Smooth muscle cell (in vitro differentiated cells): Measurements from ENCODE around the gene ATP5IF1. TPM values are rescaled to one million over a fixed set of nuclear protein-coding genes. Genes with fewer than 3 reads are reported as not detected.

ENCODE experiments used
- DNase-seq: peaks from one replicate; lab custom pipeline; 2025; ENCODE audit not compliant: unreplicated experiment; lab: John Stamatoyannopoulos, UW
- H2AFZ ChIP-seq: fragments of 200-600 bp; sonication (generic); 2 replicates; pipeline ENCODE4 v1.6.0; 2016; ENCODE audit warnings: antibody characterized with exemption, low read depth, mild to moderate bottlenecking
- H3F3A ChIP-seq: fragments of 200-600 bp; sonication (generic); 2 replicates; pipeline ENCODE4 v1.6.0; 2017; ENCODE audit warnings: antibody characterized with exemption, low read depth
- H3K27ac ChIP-seq: fragments of 200-600 bp; sonication (generic); 2 replicates; pipeline ENCODE4 v1.5.1; 2016; ENCODE audit warnings: low read depth, mild to moderate bottlenecking
- H3K27me3 ChIP-seq: fragments of 200-600 bp; sonication (generic); 2 replicates; pipeline ENCODE4 v1.6.1; 2016; ENCODE audit warnings: low read depth, mild to moderate bottlenecking
- H3K36me3 ChIP-seq: fragments of 200-600 bp; sonication (generic); 2 replicates; pipeline ENCODE4 v1.5.1; 2016; ENCODE audit warnings: low read depth
- H3K4me1 ChIP-seq: fragments of 200-600 bp; sonication (generic); 2 replicates; pipeline ENCODE4 v1.5.1; 2016; ENCODE audit warnings: low read depth
- H3K4me2 ChIP-seq: fragments of 200-600 bp; sonication (generic); 2 replicates; pipeline ENCODE4 v1.6.0; 2016; ENCODE audit warnings: mild to moderate bottlenecking
- H3K4me3 ChIP-seq: fragments of 200-600 bp; sonication (generic); 2 replicates; pipeline ENCODE4 v1.5.1; 2016; ENCODE audit warnings: mild to moderate bottlenecking
- H3K79me2 ChIP-seq: fragments of 200-600 bp; sonication (generic); 2 replicates; pipeline ENCODE4 v1.6.0; 2016; ENCODE audit warnings: low read depth, mild to moderate bottlenecking
- H3K9ac ChIP-seq: fragments of 200-600 bp; sonication (generic); 2 replicates; pipeline ENCODE4 v1.6.0; 2016; ENCODE audit warnings: low read depth
- H3K9me3 ChIP-seq: fragments of 200-600 bp; sonication (generic); replicated peaks from 2 replicates; pipeline ENCODE4 v1.5.1; 2016; ENCODE audit warnings: low read depth
- H4K20me1 ChIP-seq: fragments of 200-600 bp; sonication (generic); 2 replicates; pipeline ENCODE4 v1.6.0; 2016; ENCODE audit warnings: low read depth
- WGBS: methylation state at CpG from one replicate; pipeline ENCODE4 v1.1.7; 2016; ENCODE audit warnings: low lambda C conversion rate; 5-methylcytosine and 5-hydroxymethylcytosine counted together
- polyA plus RNA-seq: library from polyadenylated mRNA; unstranded; fragments of >200 nt; fragmentation: Nextera tagmentation; extraction: Ambion mirVana; gene quantifications from 2 replicates; pipeline ENCODE4 v1.2.1, GENCODE V29; 2016
- total RNA-seq: library from RNA; depleted of rRNA; stranded (reverse); fragments of >200 nt; gene quantifications from 2 replicates; pipeline ENCODE4 v1.2.3, GENCODE V29; 2014
- TF ChIP-seq, protein P1 (sequence below): fragments of 200-600 bp; sonication (generic); IDR thresholded peaks from 2 replicates; pipeline ENCODE4 v1.5.1; 2017; ENCODE audit warnings: borderline replicate concordance, mild to moderate bottlenecking, antibody characterized with exemption; ENCODE audit not compliant: insufficient read depth, poor library complexity, severe bottlenecking

Gene ATP5IF1
- total and polyA plus RNA-seq, 2 experiments from 2014 or later, result 460 to 550 TPM

DNA sequence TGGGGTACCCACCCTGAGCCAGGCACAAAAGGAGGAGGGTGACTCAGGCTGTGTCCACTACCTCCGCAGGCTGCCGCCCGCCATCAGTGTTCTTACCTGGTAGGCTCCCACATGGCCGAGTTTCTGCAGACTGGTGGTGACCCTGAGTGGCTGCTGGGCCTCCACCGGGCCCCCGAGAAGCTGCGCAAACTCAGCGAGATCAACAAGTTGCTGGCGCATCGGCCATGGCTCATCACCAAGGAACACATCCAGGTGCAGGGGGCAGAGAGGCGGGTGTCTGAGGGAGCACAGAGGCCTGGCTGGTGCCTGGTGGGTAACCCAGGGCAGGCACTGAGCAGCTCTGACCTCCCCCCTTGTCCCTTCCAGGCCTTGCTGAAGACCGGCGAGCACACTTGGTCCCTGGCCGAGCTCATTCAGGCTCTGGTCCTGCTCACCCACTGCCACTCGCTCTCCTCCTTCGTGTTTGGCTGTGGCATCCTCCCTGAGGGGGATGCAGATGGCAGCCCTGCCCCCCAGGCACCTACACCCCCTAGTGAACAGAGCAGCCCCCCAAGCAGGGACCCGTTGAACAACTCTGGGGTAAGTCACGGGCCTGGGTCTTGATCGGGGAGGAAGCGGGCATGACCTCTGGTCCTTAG lies 36.4 kb downstream of the ATP5IF1 start:
- no peak for DNase-seq
- TF ChIP-seq, protein P1, sequence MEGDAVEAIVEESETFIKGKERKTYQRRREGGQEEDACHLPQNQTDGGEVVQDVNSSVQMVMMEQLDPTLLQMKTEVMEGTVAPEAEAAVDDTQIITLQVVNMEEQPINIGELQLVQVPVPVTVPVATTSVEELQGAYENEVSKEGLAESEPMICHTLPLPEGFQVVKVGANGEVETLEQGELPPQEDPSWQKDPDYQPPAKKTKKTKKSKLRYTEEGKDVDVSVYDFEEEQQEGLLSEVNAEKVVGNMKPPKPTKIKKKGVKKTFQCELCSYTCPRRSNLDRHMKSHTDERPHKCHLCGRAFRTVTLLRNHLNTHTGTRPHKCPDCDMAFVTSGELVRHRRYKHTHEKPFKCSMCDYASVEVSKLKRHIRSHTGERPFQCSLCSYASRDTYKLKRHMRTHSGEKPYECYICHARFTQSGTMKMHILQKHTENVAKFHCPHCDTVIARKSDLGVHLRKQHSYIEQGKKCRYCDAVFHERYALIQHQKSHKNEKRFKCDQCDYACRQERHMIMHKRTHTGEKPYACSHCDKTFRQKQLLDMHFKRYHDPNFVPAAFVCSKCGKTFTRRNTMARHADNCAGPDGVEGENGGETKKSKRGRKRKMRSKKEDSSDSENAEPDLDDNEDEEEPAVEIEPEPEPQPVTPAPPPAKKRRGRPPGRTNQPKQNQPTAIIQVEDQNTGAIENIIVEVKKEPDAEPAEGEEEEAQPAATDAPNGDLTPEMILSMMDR, result no peak
- WGBS, result 99% methylated on average over 19 of the region's 20 CpGs
- no peak overlapping the region for H3K27ac ChIP-seq
- peaks cover 93% of the 10 kb centered on the region for H4K20me1 ChIP-seq
- H3K4me1 ChIP-seq, result peaks cover 2% of the 10 kb centered on the region
- no peak overlapping the region for H3K4me3 ChIP-seq
- no peaks in the 10 kb centered on the region for H3K9me3 ChIP-seq
- no peaks in the 10 kb centered on the region for H3K27me3 ChIP-seq
- H3K9ac ChIP-seq, result no peak overlapping the region
- H3F3A ChIP-seq, result no peaks in the 10 kb centered on the region
- peaks cover 10% of the 10 kb centered on the region for H3K36me3 ChIP-seq
- no peak overlapping the region for H2AFZ ChIP-seq
- peaks cover 55% of the 10 kb centered on the region for H3K79me2 ChIP-seq
- H3K4me2 ChIP-seq, result no peak overlapping the region

DNA sequence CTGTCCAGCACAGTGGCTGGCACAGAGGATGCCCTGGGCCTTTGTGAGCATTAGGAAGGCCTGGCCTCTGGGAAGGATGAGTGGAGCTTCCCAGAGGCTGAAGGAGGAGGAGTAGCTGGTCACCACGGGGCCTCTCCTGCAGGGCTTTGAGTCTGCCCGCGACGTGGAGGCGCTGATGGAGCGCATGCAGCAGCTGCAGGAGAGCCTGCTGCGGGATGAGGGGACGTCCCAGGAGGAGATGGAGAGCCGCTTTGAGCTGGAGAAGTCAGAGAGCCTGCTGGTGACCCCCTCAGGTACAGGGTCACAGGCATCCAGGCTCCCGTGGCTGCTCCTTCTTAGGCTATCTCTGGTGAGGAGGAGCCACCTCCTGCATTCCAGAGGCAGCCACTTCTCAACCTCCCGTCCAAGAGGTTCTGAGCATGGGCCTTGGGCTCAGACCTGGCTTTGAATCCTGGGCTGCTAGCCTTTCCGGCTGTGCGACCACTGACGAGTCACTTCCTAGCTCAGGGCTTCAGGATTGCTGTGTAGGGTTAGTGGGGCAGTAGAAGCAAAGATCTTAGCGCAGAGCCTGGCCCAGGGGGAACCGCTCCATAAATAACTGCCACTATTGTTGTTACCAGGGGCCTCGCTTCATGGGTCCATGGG lies 37.4 kb downstream of the ATP5IF1 start:
- no peak overlapping the region for H3K9ac ChIP-seq
- H3K4me2 ChIP-seq, result no peak overlapping the region
- H3K4me3 ChIP-seq, result no peak overlapping the region
- H2AFZ ChIP-seq, result no peak overlapping the region
- no peak overlapping the region for H3K27ac ChIP-seq
- H4K20me1 ChIP-seq, result peaks cover 92% of the 10 kb centered on the region
- H3K27me3 ChIP-seq, result no peaks in the 10 kb centered on the region
- H3K79me2 ChIP-seq, result peaks cover 45% of the 10 kb centered on the region
- H3F3A ChIP-seq, result no peaks in the 10 kb centered on the region
- TF ChIP-seq, protein P1, result no peak
- H3K36me3 ChIP-seq, result peaks cover 10% of the 10 kb centered on the region
- DNase-seq, result no peak
- no peaks in the 10 kb centered on the region for H3K9me3 ChIP-seq
- H3K4me1 ChIP-seq, result no peaks in the 10 kb centered on the region
- 90% methylated on average over 17 of the region's 17 CpGs for WGBS

DNA sequence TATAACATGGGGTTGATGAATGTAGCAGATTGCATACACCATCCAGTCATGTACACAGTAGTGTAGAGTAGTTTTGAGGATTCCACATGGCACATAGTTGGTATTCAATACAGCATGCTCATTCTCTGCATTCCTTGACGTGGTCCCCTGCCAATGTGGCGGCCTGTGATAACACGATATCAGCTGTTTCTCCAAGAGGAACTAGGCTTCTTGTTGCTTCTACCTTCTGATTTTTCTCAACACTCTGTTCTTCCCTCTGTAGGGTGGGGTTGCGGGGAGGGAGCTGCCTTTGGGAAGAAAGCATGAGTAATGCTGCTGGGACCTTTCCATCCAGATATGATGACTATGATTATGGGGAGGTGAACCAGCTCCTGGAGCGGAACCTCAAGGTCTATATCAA lies 42.8 kb downstream of the ATP5IF1 start:
- peaks cover 58% of the 10 kb centered on the region for H4K20me1 ChIP-seq
- no peaks in the 10 kb centered on the region for H3K9me3 ChIP-seq
- no peak overlapping the region for H2AFZ ChIP-seq
- TF ChIP-seq, protein P1, result no peak
- peaks cover 10% of the 10 kb centered on the region for H3K36me3 ChIP-seq
- no peak overlapping the region for H3K4me2 ChIP-seq
- H3K9ac ChIP-seq, result no peak overlapping the region
- no peak overlapping the region for H3K27ac ChIP-seq
- WGBS, result 96% methylated on average over 5 of the region's 5 CpGs
- no peaks in the 10 kb centered on the region for H3K27me3 ChIP-seq
- H3K4me1 ChIP-seq, result no peaks in the 10 kb centered on the region
- H3K79me2 ChIP-seq, result peaks cover 8% of the 10 kb centered on the region
- H3K4me3 ChIP-seq, result no peak overlapping the region
- H3F3A ChIP-seq, result peaks cover 5% of the 10 kb centered on the region
- DNase-seq, result no peak

DNA sequence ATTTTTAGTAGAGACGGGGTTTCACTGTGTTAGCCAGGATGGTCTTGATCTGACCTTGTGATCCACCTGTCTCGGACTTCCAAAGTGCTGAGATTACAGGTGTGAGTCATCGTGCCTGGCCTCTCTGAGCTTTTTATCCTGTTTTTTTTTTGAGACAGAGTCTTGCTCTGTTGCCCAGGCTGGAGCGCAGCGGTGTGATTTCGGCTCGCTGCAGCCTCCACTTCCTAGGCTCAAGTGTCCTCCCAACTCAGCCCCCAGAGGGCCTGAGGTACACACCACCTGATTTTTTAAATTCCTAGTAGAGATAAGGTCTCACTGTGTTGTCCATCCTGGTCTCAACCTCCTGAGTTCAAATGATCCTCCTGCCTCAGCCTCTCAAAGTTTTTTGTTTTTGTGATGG lies 43.8 kb downstream of the ATP5IF1 start:
- Histone ChIP-seq H3K27ac (no peak overlapping the region), H2AFZ (no peak overlapping the region), H3F3A (peaks cover 5% of the 10 kb centered on the region), H3K27me3 (no peaks in the 10 kb centered on the region), H3K4me2 (no peak overlapping the region), H3K36me3 (peaks cover 6% of the 10 kb centered on the region), H4K20me1 (peaks cover 48% of the 10 kb centered on the region), H3K9ac (no peak overlapping the region), H3K9me3 (no peaks in the 10 kb centered on the region), H3K4me1 (no peaks in the 10 kb centered on the region), H3K79me2 (peaks cover 5% of the 10 kb centered on the region), H3K4me3 (no peak overlapping the region)
- TF ChIP-seq, protein P1, result no peak
- no peak for DNase-seq
- WGBS, result 98% methylated on average over 7 of the region's 7 CpGs
